ENCODE data around the gene SLC19A3.
"Not testable (repeated sequence)": the region's sequence is repeated elsewhere in the genome, so short reads cannot be mapped to it uniquely, and the experiment has no call there.

Gene SLC19A3

GRCh38 chr2:227717687-227718567 lies at the start of gene SLC19A3:
SLC19A3 (minus strand) TSS chr2:227718028; CDS start chr2:227702318, 15,710 bp downstream.
- in situ Hi-C loops (cut with HindIII; ENCODE audit: low sequenced_read_pairs) = no loop called here

- in situ Hi-C loops (cut with HindIII; ENCODE audit: low sequenced_read_pairs) = no loop called here
Measured at GRCh38 chr2:227766373-227766883, 48.6 kb upstream of the SLC19A3 start.

GRCh38 chr2:227765788-227766372 lies 48.1 kb upstream of the SLC19A3 start:
- in situ Hi-C loops (cut with HindIII; ENCODE audit: low sequenced_read_pairs) = no loop called here

GRCh38 chr2:227761740-227762476 lies 44.1 kb upstream of the SLC19A3 start:
- in situ Hi-C loops (cut with HindIII; ENCODE audit: low sequenced_read_pairs) = no loop called here

GRCh38 chr2:227759411-227760118 lies 41.7 kb upstream of the SLC19A3 start:
- in situ Hi-C loops (cut with HindIII; ENCODE audit: low sequenced_read_pairs) = no loop called here

- in situ Hi-C loops (cut with HindIII; ENCODE audit: low sequenced_read_pairs) = not testable (repeated sequence)
Measured at GRCh38 chr2:227756261-227756660, 38.4 kb upstream of the SLC19A3 start.

- in situ Hi-C loops (cut with HindIII; ENCODE audit: low sequenced_read_pairs) = no loop called here
Measured at GRCh38 chr2:227748079-227748478, 30.3 kb upstream of the SLC19A3 start.

GRCh38 chr2:227745594-227745993 lies 27.8 kb upstream of the SLC19A3 start, which contains the start of gene SCYGR8:
SCYGR8 (plus strand) TSS chr2:227745894; CDS start chr2:227745894, 0 bp downstream.
- in situ Hi-C loops (cut with HindIII; ENCODE audit: low sequenced_read_pairs) = no loop called here

GRCh38 chr2:227740705-227741104 lies 22.9 kb upstream of the SLC19A3 start:
- in situ Hi-C loops (cut with HindIII; ENCODE audit: low sequenced_read_pairs) = not testable (repeated sequence)

- in situ Hi-C loops (cut with HindIII; ENCODE audit: low sequenced_read_pairs) = no loop called here
Measured at GRCh38 chr2:227739351-227739750, 21.5 kb upstream of the SLC19A3 start.

GRCh38 chr2:227728035-227728434 lies 10.2 kb upstream of the SLC19A3 start, which contains the start of gene SCYGR7:
SCYGR7 (plus strand) TSS chr2:227728335; CDS start chr2:227728335, 0 bp downstream.
- in situ Hi-C loops (cut with HindIII; ENCODE audit: low sequenced_read_pairs) = no loop called here

- in situ Hi-C loops (cut with HindIII; ENCODE audit: low sequenced_read_pairs) = no loop called here
Measured at GRCh38 chr2:227724394-227725039, 6.7 kb upstream of the SLC19A3 start, which contains the start of gene SCYGR6. SCYGR6 (minus strand) TSS chr2:227724757; CDS start chr2:227724757, 0 bp downstream.

- in situ Hi-C loops (cut with HindIII; ENCODE audit: low sequenced_read_pairs) = not testable (repeated sequence)
Measured at GRCh38 chr2:227722821-227723220, 5.0 kb upstream of the SLC19A3 start.

GRCh38 chr2:227720680-227721079 lies 2.9 kb upstream of the SLC19A3 start:
- in situ Hi-C loops (cut with HindIII; ENCODE audit: low sequenced_read_pairs) = no loop called here

GRCh38 chr2:227719641-227720040 lies 1.8 kb upstream of the SLC19A3 start:
- in situ Hi-C loops (cut with HindIII; ENCODE audit: low sequenced_read_pairs) = no loop called here

GRCh38 chr2:227716501-227716900 lies 1.3 kb downstream of the SLC19A3 start:
- in situ Hi-C loops (cut with HindIII; ENCODE audit: low sequenced_read_pairs) = no loop called here

- in situ Hi-C loops (cut with HindIII; ENCODE audit: low sequenced_read_pairs) = no loop called here
Measured at GRCh38 chr2:227713291-227713690, 4.5 kb downstream of the SLC19A3 start.

- in situ Hi-C loops (cut with HindIII; ENCODE audit: low sequenced_read_pairs) = no loop called here
Measured at GRCh38 chr2:227710986-227711385, 6.8 kb downstream of the SLC19A3 start.

- in situ Hi-C loops (cut with HindIII; ENCODE audit: low sequenced_read_pairs) = no loop called here
Measured at GRCh38 chr2:227707390-227707789, 10.4 kb downstream of the SLC19A3 start.

GRCh38 chr2:227706859-227707258 lies 11.0 kb downstream of the SLC19A3 start:
- in situ Hi-C loops (cut with HindIII; ENCODE audit: low sequenced_read_pairs) = no loop called here
